Epidermal melanocyte (primary cell): ENCODE data around the gene HOXB4.

Experiments used
- DNase-seq: peaks from one replicate; pipeline ENCODE4 v3.0.0; 2011; ENCODE audit warnings: low spot score; ENCODE audit not compliant: insufficient read length

Gene HOXB4

GRCh38 chr17:48574505-48575065 is 3.6 kb downstream of the HOXB4 start:
- DNase-seq, result no peak

- DNase-seq, result no peak
These were observed 6.2 kb downstream of the HOXB4 start for GRCh38 chr17:48571826-48572417.

GRCh38 chr17:48571024-48571818 is 6.9 kb downstream of the HOXB4 start:
- DNase-seq, result no peak

GRCh38 chr17:48570325-48571023 is 7.7 kb downstream of the HOXB4 start:
- no peak for DNase-seq

- no peak for DNase-seq
These were observed 8.4 kb downstream of the HOXB4 start for GRCh38 chr17:48569674-48570324.

- no peak for DNase-seq
These were observed 8.9 kb downstream of the HOXB4 start for GRCh38 chr17:48569240-48569582.

GRCh38 chr17:48568499-48569239 is 9.5 kb downstream of the HOXB4 start:
- no peak for DNase-seq

- DNase-seq, result no peak
These were observed 10.3 kb downstream of the HOXB4 start for GRCh38 chr17:48567646-48568354.

- no peak for DNase-seq
These were observed 10.9 kb downstream of the HOXB4 start for GRCh38 chr17:48567209-48567608.

- DNase-seq, result no peak
These were observed 11.4 kb downstream of the HOXB4 start for GRCh38 chr17:48566717-48567116.

- DNase-seq, result no peak
These were observed 12.0 kb downstream of the HOXB4 start for GRCh38 chr17:48565925-48566710.

- no peak for DNase-seq
These were observed 13.1 kb downstream of the HOXB4 start for GRCh38 chr17:48565022-48565554.

GRCh38 chr17:48564188-48565021 is 13.7 kb downstream of the HOXB4 start:
- DNase-seq, result no peak

GRCh38 chr17:48563867-48564187 is 14.3 kb downstream of the HOXB4 start:
- no peak for DNase-seq

- DNase-seq, result no peak
These were observed 14.7 kb downstream of the HOXB4 start for GRCh38 chr17:48563385-48563838.

- no peak for DNase-seq
These were observed 15.2 kb downstream of the HOXB4 start for GRCh38 chr17:48562934-48563333.

- DNase-seq, result no peak
These were observed 16.0 kb downstream of the HOXB4 start for GRCh38 chr17:48561884-48562810.
